ENCODE data around the gene PEX7.

DNA sequence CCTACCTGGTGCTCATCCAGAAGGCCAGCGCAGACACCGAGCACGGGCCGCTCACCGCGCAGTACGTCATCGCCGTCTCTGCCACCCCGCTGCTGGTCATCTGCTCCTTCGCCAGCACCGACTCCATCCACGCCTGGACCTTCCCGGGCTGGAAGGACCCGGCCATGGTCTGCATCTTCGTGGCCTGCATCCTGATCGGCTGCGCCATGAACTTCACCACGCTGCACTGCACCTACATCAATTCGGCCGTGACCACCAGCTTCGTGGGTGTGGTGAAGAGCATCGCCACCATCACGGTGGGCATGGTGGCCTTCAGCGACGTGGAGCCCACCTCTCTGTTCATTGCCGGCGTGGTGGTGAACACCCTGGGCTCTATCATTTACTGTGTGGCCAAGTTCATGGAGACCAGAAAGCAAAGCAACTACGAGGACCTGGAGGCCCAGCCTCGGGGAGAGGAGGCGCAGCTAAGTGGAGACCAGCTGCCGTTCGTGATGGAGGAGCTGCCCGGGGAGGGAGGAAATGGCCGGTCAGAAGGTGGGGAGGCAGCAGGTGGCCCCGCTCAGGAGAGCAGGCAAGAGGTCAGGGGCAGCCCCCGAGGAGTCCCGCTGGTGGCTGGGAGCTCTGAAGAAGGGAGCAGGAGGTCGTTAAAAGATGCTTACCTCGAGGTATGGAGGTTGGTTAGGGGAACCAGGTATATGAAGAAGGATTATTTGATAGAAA lies 101.7 kb downstream of the PEX7 start:
- TF ChIP-seq, protein P1, sequence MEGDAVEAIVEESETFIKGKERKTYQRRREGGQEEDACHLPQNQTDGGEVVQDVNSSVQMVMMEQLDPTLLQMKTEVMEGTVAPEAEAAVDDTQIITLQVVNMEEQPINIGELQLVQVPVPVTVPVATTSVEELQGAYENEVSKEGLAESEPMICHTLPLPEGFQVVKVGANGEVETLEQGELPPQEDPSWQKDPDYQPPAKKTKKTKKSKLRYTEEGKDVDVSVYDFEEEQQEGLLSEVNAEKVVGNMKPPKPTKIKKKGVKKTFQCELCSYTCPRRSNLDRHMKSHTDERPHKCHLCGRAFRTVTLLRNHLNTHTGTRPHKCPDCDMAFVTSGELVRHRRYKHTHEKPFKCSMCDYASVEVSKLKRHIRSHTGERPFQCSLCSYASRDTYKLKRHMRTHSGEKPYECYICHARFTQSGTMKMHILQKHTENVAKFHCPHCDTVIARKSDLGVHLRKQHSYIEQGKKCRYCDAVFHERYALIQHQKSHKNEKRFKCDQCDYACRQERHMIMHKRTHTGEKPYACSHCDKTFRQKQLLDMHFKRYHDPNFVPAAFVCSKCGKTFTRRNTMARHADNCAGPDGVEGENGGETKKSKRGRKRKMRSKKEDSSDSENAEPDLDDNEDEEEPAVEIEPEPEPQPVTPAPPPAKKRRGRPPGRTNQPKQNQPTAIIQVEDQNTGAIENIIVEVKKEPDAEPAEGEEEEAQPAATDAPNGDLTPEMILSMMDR (IDR thresholded peaks at IDR 0.05), result no peak
- TF ChIP-seq EP300 (IDR thresholded peaks at IDR 0.05; ENCODE audit: low read depth), result no peak
- no peak for TF ChIP-seq POLR2A (IDR thresholded peaks at IDR 0.05)

All from transverse colon (tissue), 3 donors.